PC-3 (cell line): Measurements from ENCODE around the gene DMD.

ENCODE experiments used
- EZH2 ChIP-seq: fragments of 300-600 bp; sonication (generic); IDR thresholded peaks from one replicate; pipeline ENCODE4 v1.6.1; 2017; ENCODE audit warnings: antibody characterized with exemption, mild to moderate bottlenecking, low read length; ENCODE audit not compliant: unreplicated experiment
- EZH2phosphoT487 ChIP-seq: fragments of 300-600 bp; sonication (generic); IDR thresholded peaks from 2 replicates; pipeline ENCODE4 v1.6.1; 2018; ENCODE audit warnings: mild to moderate bottlenecking, antibody characterized with exemption, low read length, borderline replicate concordance
- TF ChIP-seq, protein P1 (sequence below): fragments of 300-600 bp; sonication (generic); conservative IDR thresholded peaks from 2 replicates; pipeline ENCODE4 v1.5.1; 2017; ENCODE audit warnings: antibody characterized with exemption, low read depth, mild to moderate bottlenecking, low read length

DNA sequence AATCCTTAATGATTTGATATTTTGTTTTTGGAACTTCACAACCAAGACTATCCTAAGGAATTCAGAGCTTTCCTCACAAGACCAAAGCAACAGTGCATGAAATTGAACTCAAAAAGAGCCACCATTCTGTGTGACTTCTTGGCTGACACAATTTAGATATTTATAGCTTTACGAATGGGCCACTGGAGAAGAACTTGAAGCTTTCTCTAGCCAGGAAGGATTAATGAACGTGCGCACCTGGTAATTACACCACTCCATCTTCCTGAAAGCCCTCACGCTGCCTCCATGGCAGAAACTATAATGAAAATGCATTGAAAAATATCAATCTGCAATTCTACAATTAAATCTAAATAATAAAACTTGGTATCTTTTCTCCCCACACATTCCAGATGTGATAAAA is 1057.8 kb downstream of the DMD start:
- TF ChIP-seq EZH2 (no peak), EZH2phosphoT487 (no peak)
- TF ChIP-seq, protein P1, sequence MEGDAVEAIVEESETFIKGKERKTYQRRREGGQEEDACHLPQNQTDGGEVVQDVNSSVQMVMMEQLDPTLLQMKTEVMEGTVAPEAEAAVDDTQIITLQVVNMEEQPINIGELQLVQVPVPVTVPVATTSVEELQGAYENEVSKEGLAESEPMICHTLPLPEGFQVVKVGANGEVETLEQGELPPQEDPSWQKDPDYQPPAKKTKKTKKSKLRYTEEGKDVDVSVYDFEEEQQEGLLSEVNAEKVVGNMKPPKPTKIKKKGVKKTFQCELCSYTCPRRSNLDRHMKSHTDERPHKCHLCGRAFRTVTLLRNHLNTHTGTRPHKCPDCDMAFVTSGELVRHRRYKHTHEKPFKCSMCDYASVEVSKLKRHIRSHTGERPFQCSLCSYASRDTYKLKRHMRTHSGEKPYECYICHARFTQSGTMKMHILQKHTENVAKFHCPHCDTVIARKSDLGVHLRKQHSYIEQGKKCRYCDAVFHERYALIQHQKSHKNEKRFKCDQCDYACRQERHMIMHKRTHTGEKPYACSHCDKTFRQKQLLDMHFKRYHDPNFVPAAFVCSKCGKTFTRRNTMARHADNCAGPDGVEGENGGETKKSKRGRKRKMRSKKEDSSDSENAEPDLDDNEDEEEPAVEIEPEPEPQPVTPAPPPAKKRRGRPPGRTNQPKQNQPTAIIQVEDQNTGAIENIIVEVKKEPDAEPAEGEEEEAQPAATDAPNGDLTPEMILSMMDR, result no peak
